NCI-H1417 (cell line): ENCODE data around the gene CACNA2D1.
A peak's percentile ranks its signal among the peaks of the same experiment; 100 is the strongest.

Experiments used
- DNase-seq, 3 experiments: peaks; one replicate each; lab custom pipeline; 2025; lab: John Stamatoyannopoulos, UW

CACNA2D1 gene

GRCh38 chr7:82049891-82050533, 393.6 kb downstream of the CACNA2D1 start:
- DNase-seq = peak; percentile 25 to 57 (median 27)

GRCh38 chr7:82049442-82049841, 394.1 kb downstream of the CACNA2D1 start:
- peak in 1 of 3 experiments; percentile 34 for DNase-seq

- peak; percentile 58 to 88 (median 73) for DNase-seq
Measured at GRCh38 chr7:82044497-82045080, 399.0 kb downstream of the CACNA2D1 start.

- no peak for DNase-seq
Measured at GRCh38 chr7:82039621-82040020, 404.0 kb downstream of the CACNA2D1 start.

- DNase-seq = no peak
Measured at GRCh38 chr7:82036146-82036886, 407.3 kb downstream of the CACNA2D1 start.

- DNase-seq = no peak
Measured at GRCh38 chr7:82035456-82035855, 408.1 kb downstream of the CACNA2D1 start.

- DNase-seq = no peak
Measured at GRCh38 chr7:82032901-82033300, 410.7 kb downstream of the CACNA2D1 start.

- no peak for DNase-seq
Measured at GRCh38 chr7:82029236-82029913, 414.2 kb downstream of the CACNA2D1 start.

GRCh38 chr7:82028097-82028496, 415.5 kb downstream of the CACNA2D1 start:
- no peak for DNase-seq

- DNase-seq = no peak
Measured at GRCh38 chr7:82021713-82022112, 421.9 kb downstream of the CACNA2D1 start.

GRCh38 chr7:82021036-82021435, 422.5 kb downstream of the CACNA2D1 start:
- DNase-seq = no peak

GRCh38 chr7:82019551-82020475, 423.8 kb downstream of the CACNA2D1 start:
- no peak for DNase-seq

GRCh38 chr7:82018226-82018625, 425.4 kb downstream of the CACNA2D1 start:
- no peak for DNase-seq

- DNase-seq = peak in 2 of 3 experiments; percentile 46 to 57
Measured at GRCh38 chr7:82017334-82017943, 426.1 kb downstream of the CACNA2D1 start.

- peak in 1 of 3 experiments; percentile 49 for DNase-seq
Measured at GRCh38 chr7:82015751-82016150, 427.8 kb downstream of the CACNA2D1 start.

GRCh38 chr7:82014574-82014973, 429.0 kb downstream of the CACNA2D1 start:
- DNase-seq = peak in 1 of 3 experiments; percentile 28

- no peak for DNase-seq
Measured at GRCh38 chr7:82012453-82012852, 431.1 kb downstream of the CACNA2D1 start.

GRCh38 chr7:82010416-82010815, 433.2 kb downstream of the CACNA2D1 start:
- DNase-seq = no peak

GRCh38 chr7:82007315-82007714, 436.3 kb downstream of the CACNA2D1 start:
- peak in 1 of 3 experiments; percentile 20 for DNase-seq

- DNase-seq = no peak
Measured at GRCh38 chr7:82005056-82005455, 438.5 kb downstream of the CACNA2D1 start.

GRCh38 chr7:81993186-81993585, 450.4 kb downstream of the CACNA2D1 start:
- DNase-seq = no peak
